GM21576 (cell line): ENCODE results near the gene BAIAP2.

Experiments used
- ATAC-seq: cut with Tn5 transposase; IDR thresholded peaks from one replicate; pipeline ENCODE4 v1.9.1; 2021; ENCODE audit warnings: mild to moderate bottlenecking, moderate library complexity; ENCODE audit not compliant: unreplicated experiment

The BAIAP2 gene

GRCh38 chr17:81084680-81085419 lies 49.9 kb downstream of the BAIAP2 start:
- ATAC-seq = no peak

DNA sequence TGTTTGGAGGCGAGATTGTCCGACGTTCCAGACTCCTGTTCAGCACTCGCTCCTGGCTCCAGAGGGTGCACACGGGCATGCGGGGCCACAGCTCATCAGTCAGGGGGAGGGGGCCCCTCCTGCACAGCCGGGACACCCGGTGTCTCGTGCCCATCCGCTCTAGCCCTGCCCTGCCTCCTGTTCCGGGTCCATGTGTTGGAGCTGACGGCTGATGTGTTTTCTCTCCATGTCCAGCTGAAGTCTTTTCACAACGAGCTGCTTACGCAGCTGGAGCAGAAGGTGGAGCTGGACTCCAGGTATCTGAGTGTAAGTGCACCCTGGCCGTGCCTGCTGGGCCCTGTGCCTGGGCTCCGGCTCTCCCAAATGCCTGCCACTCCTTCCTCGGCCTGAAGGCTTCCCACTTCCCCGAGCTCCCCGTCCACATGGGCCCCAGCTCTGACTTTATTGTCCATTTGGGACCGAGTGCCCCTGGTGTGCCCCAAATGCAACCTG lies 50.5 kb downstream of the BAIAP2 start:
- ATAC-seq = no peak

DNA sequence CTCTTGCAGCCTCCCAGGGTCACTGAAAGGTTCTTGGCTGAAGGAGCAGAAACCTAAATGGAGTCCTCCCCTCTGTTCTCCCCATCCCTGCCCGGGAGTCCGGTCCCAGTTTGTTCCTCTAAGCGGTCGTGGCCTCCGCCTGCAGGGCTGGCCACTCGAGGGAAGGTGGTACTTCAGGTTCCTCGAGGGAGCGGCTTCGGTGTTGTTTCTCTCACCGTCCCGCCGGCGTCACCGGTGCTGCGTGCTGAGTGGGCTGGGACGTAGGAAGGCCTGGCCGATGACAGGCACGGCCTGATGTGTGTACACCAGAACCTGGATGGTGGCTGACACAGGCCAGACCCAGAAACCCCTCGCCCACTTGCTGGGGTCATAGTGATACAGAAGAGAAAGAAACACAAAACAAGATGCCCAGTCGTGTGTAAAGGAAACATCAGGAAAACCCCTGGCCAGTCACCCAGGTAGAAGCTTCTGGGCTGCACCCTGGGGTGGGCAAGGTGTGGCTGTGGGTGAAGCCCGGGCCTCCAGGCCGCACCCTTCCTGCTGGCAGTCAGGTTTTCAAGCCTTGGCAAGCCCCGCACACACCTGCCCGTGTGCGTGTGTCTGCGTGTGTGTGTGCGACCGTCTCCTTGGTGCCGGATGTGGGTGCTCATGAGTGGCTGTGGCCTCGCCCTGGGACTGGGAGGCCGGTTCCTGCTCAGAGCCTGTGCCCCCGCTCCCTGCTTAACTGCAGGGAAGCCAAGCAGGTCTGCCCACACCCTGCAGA lies 52.0 kb downstream of the BAIAP2 start:
- no peak for ATAC-seq

DNA sequence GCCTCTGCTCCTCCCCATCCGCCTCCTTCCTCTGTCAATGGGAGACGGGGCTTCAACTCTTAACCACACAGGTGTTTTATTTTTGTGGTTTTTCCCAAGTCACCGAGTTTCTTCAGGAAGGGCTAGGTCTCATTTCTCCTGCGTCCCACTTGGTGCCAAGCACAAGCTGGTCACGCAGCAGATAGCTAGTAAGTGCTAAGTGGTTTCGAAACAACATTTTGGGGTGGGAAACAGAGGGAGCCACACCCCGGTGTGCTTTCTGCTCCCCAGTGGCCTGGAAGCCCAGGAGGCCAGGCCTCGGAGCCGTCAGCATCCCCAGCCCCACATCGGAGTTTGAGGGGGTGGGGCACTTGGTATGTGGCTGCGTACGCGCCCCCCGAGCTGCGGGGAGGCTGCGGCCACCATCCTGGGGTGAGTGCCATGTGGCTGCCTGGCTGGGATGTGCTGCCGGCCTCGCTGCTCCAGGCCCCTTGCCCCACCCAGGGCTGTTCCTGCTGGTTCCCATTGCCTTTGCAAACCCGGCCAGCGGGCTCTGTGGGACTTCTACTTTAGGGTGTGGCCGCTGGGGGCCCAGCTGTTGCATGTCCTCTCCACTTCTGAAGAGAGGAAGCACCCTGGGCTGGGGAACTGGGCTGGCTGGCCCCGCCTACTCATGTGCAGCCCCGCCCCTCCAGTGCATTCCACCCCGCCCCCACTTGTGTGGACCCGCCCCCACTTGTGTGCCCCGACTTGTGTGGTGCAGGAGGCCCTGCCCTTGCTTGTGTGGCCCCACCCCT lies 55.6 kb downstream of the BAIAP2 start:
- no peak for ATAC-seq

DNA sequence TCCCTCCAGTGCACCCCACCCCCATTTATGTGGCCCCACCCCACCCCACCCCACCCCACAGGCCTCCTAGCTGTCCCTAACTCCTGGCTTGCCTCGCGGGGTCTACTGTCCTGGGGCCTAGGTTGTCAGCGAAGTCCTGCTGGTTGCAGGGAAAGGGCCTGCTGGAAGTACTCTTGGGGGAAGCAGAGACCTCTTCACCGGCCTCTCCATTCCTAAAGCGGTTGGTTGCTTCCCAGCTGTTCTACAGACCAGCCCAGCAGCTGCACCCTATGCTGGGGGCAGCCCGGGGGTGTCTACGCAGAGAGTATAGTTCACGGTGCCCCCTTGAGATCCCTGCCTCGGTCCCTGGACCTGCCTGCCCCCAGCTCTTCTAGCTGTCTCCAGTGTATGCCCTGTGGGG lies 56.2 kb downstream of the BAIAP2 start:
- no peak for ATAC-seq

- ATAC-seq = no peak
Observed at GRCh38 chr17:81091774-81092517, 57.0 kb downstream of the BAIAP2 start.

- ATAC-seq = no peak
Observed at GRCh38 chr17:81092518-81093095, 57.7 kb downstream of the BAIAP2 start.

GRCh38 chr17:81093619-81094508 lies 58.9 kb downstream of the BAIAP2 start:
- ATAC-seq = no peak

GRCh38 chr17:81094509-81095382 lies 59.8 kb downstream of the BAIAP2 start:
- ATAC-seq = no peak

DNA sequence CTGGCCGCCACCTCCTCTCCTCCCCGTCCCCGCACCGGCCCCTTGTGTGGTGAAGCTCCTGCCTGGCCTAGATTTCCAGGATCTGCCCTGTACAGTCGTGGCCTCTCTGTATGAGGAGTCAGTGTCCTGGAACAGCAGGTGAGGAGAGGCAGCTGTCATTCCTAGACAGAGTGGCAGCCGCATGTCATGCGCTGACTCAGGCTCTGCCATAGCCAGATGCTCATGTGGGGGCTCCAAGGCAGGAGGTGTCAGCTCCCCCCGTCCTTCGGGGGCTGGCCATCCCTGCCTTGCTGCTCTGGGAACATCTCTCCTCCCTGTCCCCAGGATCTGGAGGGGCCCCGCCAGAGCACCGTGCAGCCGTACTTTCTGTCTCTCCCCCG lies 60.4 kb downstream of the BAIAP2 start:
- ATAC-seq = no peak

DNA sequence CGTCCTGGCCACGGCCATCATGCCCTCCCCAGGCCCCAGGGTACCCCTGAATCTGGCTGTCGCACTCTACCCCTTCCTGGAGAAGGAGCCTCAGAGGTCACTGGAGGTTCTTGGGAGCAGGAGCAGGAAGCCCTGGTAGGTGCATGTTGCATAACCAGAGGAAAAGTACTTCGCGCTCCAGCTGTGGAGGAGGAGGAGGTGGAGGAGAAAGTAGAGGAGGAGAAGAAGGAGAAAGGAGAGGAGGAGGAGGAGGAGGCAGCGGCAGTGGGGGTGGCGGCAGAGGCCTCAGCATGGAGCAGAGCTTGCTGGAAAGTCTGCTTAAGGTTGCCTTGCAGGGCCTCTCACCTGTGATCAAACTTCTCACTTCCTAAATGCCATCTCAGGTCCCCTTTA lies 61.8 kb downstream of the BAIAP2 start:
- no peak for ATAC-seq

- ATAC-seq = no peak
Observed at GRCh38 chr17:81097134-81097942, 62.4 kb downstream of the BAIAP2 start.

- ATAC-seq = no peak
Observed at GRCh38 chr17:81097943-81098308, 63.0 kb downstream of the BAIAP2 start.

- ATAC-seq = no peak
Observed at GRCh38 chr17:81099888-81100287, 64.9 kb downstream of the BAIAP2 start.

DNA sequence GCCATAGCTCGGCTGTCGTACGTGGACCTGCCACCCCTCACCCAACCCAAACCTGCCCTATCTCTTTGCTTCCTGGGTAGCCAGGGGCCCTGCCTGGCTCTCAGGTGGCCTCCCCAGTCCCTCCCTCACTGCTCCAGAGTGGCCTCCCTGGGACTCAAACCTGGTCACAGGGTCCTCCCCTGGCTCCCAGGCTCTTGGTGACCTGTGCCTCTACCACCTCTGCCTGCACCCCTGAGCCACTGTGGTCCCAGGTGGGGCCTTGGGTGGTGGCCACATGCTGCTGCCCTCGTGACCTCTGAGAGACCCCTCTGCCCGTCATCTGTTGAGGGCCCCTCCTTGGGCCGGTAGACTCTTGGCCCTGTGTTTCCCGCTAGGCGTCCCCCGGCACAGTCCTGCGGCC lies 65.7 kb downstream of the BAIAP2 start:
- no peak for ATAC-seq

GRCh38 chr17:81101614-81102306 lies 66.8 kb downstream of the BAIAP2 start:
- ATAC-seq = peak; percentile 78

GRCh38 chr17:81102352-81102751 lies 67.4 kb downstream of the BAIAP2 start:
- no peak for ATAC-seq
